HPDE6-E6E7 (cell line): ENCODE measurements around the gene AMIGO3.

Experiments used
- DNase-seq: peaks from one replicate; pipeline ENCODE4 v3.0.0; 2011; ENCODE audit warnings: missing footprints; ENCODE audit errors: extremely low spot score

The AMIGO3 gene

GRCh38 chr3:49668861-49669260, 50.6 kb downstream of the AMIGO3 start:
- DNase-seq, result no peak

GRCh38 chr3:49668414-49668797, 51.1 kb downstream of the AMIGO3 start:
- DNase-seq, result no peak

- no peak for DNase-seq
Observed at GRCh38 chr3:49667701-49668413, 51.6 kb downstream of the AMIGO3 start.
